Measurements from ENCODE around the gene CDKAL1.

GRCh38 chr6:21118216-21118780 is 584.0 kb downstream of the CDKAL1 start:
- no peak for TF ChIP-seq CTCF (conservative IDR thresholded peaks at IDR 0.05)
- no peak for TF ChIP-seq EZH2 (IDR thresholded peaks at IDR 0.05; ENCODE audit: low read depth)
